ENCODE measurements around the gene NLGN1.

DNA sequence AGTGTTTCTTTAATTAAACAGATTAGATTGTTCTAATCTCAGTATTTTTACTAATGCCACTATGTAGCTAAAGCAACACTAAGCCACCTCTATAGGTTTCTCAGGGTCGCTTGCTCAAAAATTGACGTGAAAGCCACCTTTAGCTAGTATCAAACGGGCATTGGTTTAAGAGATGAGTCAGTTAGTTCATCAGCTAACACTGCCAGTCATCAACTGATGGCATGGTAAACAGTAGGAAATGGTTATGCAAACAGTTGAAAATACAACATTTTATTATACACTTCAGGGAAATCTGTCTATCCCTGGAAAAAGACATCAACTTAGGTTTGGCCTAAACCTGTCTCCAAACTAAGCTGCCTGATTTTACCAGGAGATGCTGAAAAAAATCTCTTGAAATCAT is 879.3 kb downstream of the NLGN1 start:
- TF ChIP-seq, protein P1, sequence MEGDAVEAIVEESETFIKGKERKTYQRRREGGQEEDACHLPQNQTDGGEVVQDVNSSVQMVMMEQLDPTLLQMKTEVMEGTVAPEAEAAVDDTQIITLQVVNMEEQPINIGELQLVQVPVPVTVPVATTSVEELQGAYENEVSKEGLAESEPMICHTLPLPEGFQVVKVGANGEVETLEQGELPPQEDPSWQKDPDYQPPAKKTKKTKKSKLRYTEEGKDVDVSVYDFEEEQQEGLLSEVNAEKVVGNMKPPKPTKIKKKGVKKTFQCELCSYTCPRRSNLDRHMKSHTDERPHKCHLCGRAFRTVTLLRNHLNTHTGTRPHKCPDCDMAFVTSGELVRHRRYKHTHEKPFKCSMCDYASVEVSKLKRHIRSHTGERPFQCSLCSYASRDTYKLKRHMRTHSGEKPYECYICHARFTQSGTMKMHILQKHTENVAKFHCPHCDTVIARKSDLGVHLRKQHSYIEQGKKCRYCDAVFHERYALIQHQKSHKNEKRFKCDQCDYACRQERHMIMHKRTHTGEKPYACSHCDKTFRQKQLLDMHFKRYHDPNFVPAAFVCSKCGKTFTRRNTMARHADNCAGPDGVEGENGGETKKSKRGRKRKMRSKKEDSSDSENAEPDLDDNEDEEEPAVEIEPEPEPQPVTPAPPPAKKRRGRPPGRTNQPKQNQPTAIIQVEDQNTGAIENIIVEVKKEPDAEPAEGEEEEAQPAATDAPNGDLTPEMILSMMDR (IDR thresholded peaks at IDR 0.05) = no peak
- TF ChIP-seq POLR2A (IDR thresholded peaks at IDR 0.05) (no peak), POLR2AphosphoS5 (IDR thresholded peaks at IDR 0.05) (no peak), EP300 (IDR thresholded peaks at IDR 0.05) (no peak)

Data from suprapubic skin (tissue), 4 donors.